NCI-H345 (cell line): ENCODE data around the gene PWP2.
"Not testable (repeated sequence)": the region's sequence is repeated elsewhere in the genome, so short reads cannot be mapped to it uniquely, and the experiment has no call there.

Experiments
- DNase-seq: peaks from one replicate; lab custom pipeline; 2025; lab: John Stamatoyannopoulos, UW

Gene PWP2

DNA sequence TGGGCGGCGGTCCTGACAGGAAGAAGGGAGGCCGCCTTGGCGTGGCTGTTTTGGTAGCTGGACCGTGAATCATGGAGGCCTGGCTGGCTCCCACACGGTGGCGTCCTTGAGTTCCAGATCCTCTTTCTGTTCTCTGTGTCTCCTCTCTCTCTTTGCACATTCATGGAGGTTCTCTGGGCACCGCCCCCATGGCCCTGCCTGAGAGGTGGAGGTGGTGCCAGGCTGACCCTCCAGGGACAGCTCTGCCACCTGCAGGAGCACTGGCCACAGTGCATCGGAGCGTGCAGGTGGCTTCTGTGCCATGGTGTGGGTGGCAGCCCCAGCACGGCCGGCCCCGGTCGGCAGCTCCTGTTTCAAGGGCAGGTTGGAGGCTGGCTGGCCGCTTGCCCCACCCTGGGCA is 30.8 kb downstream of the PWP2 start:
- not testable (repeated sequence) for DNase-seq

DNA sequence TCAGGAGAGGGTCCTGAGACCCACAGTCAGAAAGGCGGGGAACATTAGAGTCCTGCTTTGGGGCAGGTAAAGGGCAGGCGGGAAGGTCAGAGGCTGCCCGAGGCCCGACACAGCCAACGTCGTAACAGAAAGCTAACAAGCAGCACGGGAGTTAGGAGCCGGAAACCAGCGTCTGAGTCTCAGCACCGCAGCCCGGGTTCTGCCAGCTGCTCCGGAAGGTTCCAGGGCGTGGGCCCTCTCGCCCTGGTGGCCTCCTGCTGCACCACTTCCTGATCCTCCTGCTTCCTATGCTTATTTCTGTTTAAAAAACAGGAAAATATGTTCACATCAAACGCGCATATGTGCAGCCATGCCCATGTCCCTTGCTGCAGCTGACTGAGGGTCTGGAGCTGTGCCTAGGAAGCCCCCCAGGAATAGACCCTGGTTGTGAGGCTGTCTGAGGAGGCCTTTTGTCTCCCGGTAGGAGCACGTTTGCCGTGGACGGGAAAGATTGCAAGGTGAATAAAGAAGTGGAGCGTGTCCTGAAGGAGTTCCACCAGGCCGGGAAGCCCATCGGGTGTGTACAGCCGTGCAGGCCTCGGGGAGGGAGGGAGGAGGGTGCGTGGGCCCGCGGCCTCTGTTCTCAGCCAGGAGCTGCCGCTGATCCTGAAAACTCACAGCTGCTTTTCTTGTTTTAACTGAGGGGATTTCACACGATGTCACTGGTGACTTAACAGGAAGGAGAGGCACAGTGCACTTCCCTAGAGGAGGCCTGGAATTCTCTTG is 32.8 kb downstream of the PWP2 start:
- not testable (repeated sequence) for DNase-seq

- not testable (repeated sequence) for DNase-seq
Measured at GRCh38 chr21:44140552-44140932, 33.3 kb downstream of the PWP2 start.

DNA sequence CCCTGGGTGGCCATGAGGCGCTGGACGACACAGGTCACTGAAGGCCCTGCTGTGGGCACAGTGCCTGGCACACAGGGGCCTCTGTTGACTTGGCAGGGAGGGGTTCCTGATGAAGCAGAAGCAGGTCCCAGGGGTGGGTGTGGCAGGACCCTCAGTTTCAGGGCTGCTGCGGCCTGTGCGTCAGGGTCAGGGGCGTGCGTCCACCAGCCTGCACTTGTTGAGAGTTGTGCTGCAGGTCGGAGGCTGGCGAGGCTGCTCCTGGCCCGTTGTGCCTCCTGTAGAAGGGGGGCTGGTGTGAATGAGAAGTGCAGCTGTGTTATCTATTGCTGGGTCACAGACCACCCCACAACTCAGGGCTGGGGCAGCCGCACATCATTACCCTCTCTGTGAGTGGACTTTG is 35.3 kb downstream of the PWP2 start:
- not testable (repeated sequence) for DNase-seq

GRCh38 chr21:44143380-44143779 is 36.2 kb downstream of the PWP2 start:
- DNase-seq, result not testable (repeated sequence)

DNA sequence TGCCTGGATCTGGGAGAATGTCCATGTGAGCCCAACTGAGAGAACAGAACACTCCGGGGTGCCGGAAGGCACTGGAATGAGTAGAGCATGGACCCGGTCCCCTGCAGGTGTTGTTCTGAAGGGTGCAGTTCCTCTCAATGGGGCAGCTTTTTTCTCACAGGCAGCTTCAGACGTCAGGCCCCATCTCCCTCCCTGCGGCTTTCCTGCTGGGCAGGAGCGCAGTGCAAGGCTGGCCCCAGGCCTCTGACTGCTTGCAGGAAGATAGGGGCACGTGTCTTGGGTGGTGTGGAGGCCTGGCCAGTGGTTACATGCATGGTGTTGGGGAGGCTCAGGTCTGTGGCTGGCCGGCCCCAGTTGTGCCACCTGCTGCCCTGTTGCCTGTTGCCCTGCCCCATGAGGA is 36.8 kb downstream of the PWP2 start:
- DNase-seq, result not testable (repeated sequence)

- DNase-seq, result not testable (repeated sequence)
Measured at GRCh38 chr21:44144784-44145602, 37.8 kb downstream of the PWP2 start.

DNA sequence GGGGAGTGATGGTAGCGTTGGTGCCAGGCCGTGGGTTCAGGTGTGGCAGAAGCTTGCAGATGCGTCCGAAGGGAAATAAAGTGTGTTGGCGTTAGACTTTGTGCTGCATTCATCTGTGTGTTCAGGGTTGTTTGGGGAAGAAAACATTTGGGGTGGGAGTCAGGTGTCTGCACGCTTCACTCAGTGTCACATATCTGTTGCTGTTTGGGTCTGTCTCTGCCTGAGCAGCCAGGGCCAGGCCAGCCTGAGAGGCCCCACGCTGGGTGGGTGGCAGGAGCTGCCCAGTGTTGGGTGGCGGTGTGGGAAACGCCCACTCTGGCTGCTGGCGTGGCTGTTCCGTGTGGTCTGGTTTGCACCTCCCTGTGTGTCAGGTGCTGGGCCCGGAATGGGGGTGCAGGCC is 38.4 kb downstream of the PWP2 start:
- DNase-seq, result not testable (repeated sequence)

DNA sequence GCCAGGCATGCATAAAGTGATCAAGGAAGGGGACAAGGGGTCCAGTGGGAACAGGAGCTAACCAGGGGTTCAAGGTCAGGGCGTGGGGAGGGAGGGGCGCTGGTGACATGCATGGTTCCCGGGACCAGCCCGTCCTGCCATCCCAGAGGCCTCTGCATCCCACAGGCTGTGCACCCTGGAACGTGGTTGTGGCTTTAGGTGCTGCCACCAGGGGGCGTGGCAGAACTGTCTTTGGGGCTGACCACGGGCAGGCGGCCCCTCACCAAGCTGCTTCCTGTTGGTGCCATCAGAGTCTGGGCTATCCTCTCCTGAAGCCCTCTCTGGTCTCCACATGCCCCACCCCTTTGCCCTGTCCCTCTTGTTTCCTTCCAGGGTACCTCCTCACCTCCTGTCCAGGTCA is 39.9 kb downstream of the PWP2 start:
- not testable (repeated sequence) for DNase-seq

DNA sequence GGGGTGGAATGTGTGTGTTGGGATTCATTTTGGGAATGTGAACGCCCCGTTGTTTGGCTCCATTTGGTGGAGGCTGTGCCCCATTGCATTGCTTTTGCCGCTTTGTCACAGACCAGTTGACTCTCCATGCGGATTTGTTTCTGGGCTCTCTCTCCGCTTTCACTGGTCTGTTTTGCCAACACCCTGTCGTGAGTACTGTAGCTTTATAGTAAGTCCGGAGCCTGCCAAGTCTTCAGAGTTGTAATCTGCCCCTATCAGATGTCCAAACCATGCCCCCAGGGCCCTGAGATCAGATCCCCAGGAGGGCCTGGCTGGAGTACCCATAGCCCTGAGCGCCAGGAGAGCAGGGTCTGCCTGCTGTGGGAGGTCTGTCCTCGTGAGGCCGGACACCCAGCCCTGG is 43.1 kb downstream of the PWP2 start:
- DNase-seq, result not testable (repeated sequence)

- DNase-seq, result not testable (repeated sequence)
Measured at GRCh38 chr21:44153214-44153888, 46.2 kb downstream of the PWP2 start.

DNA sequence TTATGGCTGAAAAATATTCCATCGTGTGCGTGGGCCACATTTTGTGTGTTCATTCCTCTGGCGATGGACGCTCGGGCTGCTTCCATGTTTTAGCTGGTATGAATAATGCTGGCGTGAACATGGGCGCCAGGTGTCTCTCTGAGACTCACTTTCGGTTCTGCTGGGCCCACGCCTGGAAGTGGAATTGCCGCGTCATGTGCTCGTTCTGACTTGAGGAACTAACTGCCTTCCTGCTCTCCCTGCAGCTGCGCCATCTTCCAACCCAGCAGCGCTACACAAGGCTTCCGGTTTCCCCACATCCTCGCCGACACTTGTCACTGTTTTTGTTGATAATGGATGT is 46.7 kb downstream of the PWP2 start:
- DNase-seq, result not testable (repeated sequence)

GRCh38 chr21:44154816-44155230 is 47.6 kb downstream of the PWP2 start:
- DNase-seq, result not testable (repeated sequence)

GRCh38 chr21:44155231-44155993 is 48.2 kb downstream of the PWP2 start:
- not testable (repeated sequence) for DNase-seq

GRCh38 chr21:44155994-44156380 is 48.8 kb downstream of the PWP2 start:
- DNase-seq, result not testable (repeated sequence)

- not testable (repeated sequence) for DNase-seq
Measured at GRCh38 chr21:44157439-44158081, 50.4 kb downstream of the PWP2 start.

DNA sequence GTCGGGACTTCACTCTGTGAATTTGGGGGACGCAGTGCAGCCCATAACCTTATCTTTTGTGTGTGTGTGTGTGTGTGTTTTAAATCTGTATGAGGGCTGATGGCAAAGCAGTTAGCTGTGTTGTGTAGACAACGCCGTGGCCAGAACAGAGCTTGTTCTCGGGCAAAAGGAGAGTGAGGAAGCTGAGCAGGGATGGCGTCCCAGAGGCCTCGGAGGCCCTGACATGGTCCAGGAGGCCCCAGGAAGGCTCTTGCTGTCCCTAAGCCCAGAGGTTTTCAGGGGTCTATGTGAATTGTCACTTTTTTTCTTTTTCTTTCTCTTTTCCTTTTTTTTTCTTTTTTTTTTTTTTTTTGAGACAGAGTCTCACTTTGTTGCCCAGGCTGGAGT is 50.9 kb downstream of the PWP2 start:
- DNase-seq, result not testable (repeated sequence)

DNA sequence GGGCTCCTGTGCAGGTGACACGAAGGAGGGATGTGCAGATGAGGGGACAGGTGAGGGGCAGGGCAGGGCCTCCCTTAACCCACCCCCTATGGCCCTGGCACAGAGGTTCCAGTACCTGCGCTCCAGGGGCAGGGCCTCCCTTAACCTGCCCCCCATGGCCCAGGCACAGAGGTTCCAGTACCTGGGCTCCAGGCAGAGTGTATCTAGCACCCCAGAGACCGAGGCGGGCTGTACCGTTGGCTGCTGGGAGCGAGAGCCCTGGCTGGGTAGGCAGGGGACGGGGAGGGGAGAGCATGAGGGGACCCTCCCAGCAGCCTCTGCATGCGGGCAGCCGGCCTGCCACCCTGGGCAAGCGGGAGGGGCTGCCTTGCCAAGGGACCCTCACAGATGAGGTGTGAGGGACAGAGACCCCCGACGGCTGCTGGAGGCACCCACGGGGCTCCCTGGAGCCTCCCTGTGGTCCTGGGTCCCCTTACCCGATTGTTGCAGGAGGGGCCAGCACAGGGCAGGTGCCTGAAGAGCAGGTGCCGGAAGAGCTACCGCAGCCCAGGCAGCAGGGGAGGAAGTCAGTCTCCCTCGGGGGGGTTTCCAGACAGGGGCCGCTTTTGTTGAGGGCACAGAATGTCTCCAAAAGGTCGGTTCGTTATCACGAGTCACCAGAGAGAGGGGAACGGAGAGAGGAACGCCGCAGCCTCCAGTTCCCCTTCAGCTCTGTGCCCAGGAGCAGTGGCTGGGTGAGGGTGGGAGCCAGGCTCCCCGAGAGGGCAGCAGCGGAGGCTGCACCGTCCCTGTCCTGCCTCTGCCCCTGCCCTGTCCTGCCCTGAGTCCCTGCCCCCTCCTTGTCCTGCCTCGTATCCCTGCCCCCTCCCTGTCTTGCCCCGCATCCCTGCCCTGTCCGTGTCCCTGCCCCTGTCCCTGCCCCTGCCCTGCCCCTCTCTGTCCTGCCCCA is 52.4 kb downstream of the PWP2 start:
- DNase-seq, result not testable (repeated sequence)

DNA sequence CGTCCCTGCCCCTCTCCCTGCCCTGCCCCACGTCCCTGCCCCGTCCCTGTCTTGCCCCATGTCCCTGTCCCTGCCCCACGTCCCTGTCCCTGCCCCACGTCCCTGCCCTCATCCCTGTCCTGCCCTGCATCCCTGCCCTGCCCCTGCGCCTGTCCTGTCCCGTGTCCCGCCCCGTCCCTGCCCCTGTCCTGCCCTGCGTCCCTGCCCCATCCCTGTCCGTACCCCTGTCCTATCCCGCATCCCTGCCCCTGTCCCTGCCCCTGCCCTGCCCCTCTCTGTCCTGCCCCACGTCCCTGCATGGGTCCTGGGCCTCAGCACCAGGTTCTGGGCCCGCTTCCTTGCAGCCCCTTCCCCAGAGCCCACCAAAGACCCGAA is 53.1 kb downstream of the PWP2 start:
- not testable (repeated sequence) for DNase-seq

GRCh38 chr21:44160821-44161220 is 53.6 kb downstream of the PWP2 start:
- DNase-seq, result not testable (repeated sequence)
